GM19193 (cell line): Measurements from ENCODE around the gene ACAP3.

ENCODE experiments used
- POLR2A ChIP-seq: IDR thresholded peaks from 4 replicates; pipeline ENCODE4 v1.6.1; 2011; ENCODE audit not compliant: insufficient read depth, insufficient read length; ENCODE audit errors: extremely low read depth

The ACAP3 gene

GRCh38 chr1:1280782-1281481 is 26.8 kb downstream of the ACAP3 start:
- no peak for TF ChIP-seq POLR2A

- TF ChIP-seq POLR2A: no peak
Observed at GRCh38 chr1:1279028-1279427, 28.7 kb downstream of the ACAP3 start.

- no peak for TF ChIP-seq POLR2A
Observed at GRCh38 chr1:1278620-1279019, 29.1 kb downstream of the ACAP3 start.

- TF ChIP-seq POLR2A: no peak
Observed at GRCh38 chr1:1275836-1276235, 31.9 kb downstream of the ACAP3 start.

GRCh38 chr1:1274931-1275431 is 32.7 kb downstream of the ACAP3 start:
- no peak for TF ChIP-seq POLR2A

GRCh38 chr1:1274299-1274930 is 33.3 kb downstream of the ACAP3 start:
- TF ChIP-seq POLR2A: no peak

GRCh38 chr1:1273512-1274298 is 34.0 kb downstream of the ACAP3 start, which contains the start of gene UBE2J2:
TSS of gene UBE2J2 (minus strand) at chr1:1273854. CDS start at chr1:1267992, 5,862 bp downstream.
- peak; percentile 68 for TF ChIP-seq POLR2A

- TF ChIP-seq POLR2A: no peak
Observed at GRCh38 chr1:1273209-1273511, 34.6 kb downstream of the ACAP3 start.

GRCh38 chr1:1272341-1273208 is 35.2 kb downstream of the ACAP3 start:
- TF ChIP-seq POLR2A: no peak

GRCh38 chr1:1270813-1271212 is 36.9 kb downstream of the ACAP3 start:
- TF ChIP-seq POLR2A: no peak

- no peak for TF ChIP-seq POLR2A
Observed at GRCh38 chr1:1268284-1268682, 39.4 kb downstream of the ACAP3 start.

- no peak for TF ChIP-seq POLR2A
Observed at GRCh38 chr1:1267488-1268283, 40.0 kb downstream of the ACAP3 start.

- no peak for TF ChIP-seq POLR2A
Observed at GRCh38 chr1:1264868-1265272, 42.9 kb downstream of the ACAP3 start.

- TF ChIP-seq POLR2A: no peak
Observed at GRCh38 chr1:1264026-1264425, 43.7 kb downstream of the ACAP3 start.
